GM12878 (cell line): ENCODE data around the gene LCN1. TPM values are rescaled to one million over a fixed set of nuclear protein-coding genes. Genes with fewer than 3 reads are reported as not detected.

ENCODE experiments used
- ATAC-seq: fragments of 200-7000 bp; cut with Tn5 transposase; 3 replicates; pipeline ENCODE4 v1.9.1; 2020; ENCODE audit warnings: mild to moderate bottlenecking, moderate library complexity
- BruUV-seq: library from RNA; stranded (reverse); fragments of 400-500 nt; replicated peaks from 2 replicates; lab custom pipeline; 2021; lab: Mats Ljungman, UMichigan
- CTCF ChIA-PET: fragments of 300-600 bp; sonication (Branson Sonifier 250); formaldehyde crosslinking; extraction: SDS; loops from one replicate; lab custom pipeline; 2021; ENCODE audit warnings: inconsistent platforms; lab: Yijun Ruan, JAX
- POLR2A ChIA-PET: fragments of 350-600 bp; formaldehyde crosslinking; extraction: SDS; loops from one replicate; lab custom pipeline; 2021; ENCODE audit warnings: inconsistent platforms; lab: Charles Lee
- RAD21 ChIA-PET: fragments of 300-600 bp; sonication (Branson Sonifier 250); formaldehyde crosslinking; loops from one replicate; lab custom pipeline; 2023; ENCODE audit warnings: antibody characterized with exemption; ENCODE audit not compliant: unreplicated experiment; lab: Charles Lee
- SMC1A ChIA-PET: fragments of 300-600 bp; sonication (Branson Sonifier 250); formaldehyde crosslinking; loops from one replicate; lab custom pipeline; 2023; ENCODE audit not compliant: unreplicated experiment, uncharacterized antibody; lab: Charles Lee
- DNase-seq: peaks from one replicate; pipeline ENCODE4 v3.0.0-alpha.2; 2011; ENCODE audit warnings: low read depth, low spot score
- FAIRE-seq: peaks from 3 replicates; lab custom pipeline; 2011; peaks lifted over from hg19 to GRCh38; lab: Jason Lieb, UNC
- H2AFZ ChIP-seq: 2 replicates; pipeline ENCODE4 v1.6.0; 2011; ENCODE audit warnings: low read depth, low read length, control low read depth; ENCODE audit not compliant: control insufficient read depth
- H3K27ac ChIP-seq: 2 replicates; pipeline ENCODE4 v1.5.1; 2011; ENCODE audit warnings: control low read depth; ENCODE audit not compliant: control insufficient read depth, insufficient read depth
- H3K27me3 ChIP-seq, 2 experiments: replicated peaks in 1 of 2; 2 replicates each; pipeline versions ENCODE4 v1.6.0 to v1.6.1; 2011; ENCODE audit warnings: low read length in 1 of 2; ENCODE audit not compliant: control insufficient read depth in 2 of 2, insufficient read depth in 2 of 2
- H3K36me3 ChIP-seq, 2 experiments: 2 replicates each; pipeline ENCODE4 v1.5.1; 2011; ENCODE audit warnings: low read length in 1 of 2; ENCODE audit not compliant: control insufficient read depth in 2 of 2, insufficient read depth in 2 of 2
- H3K4me1 ChIP-seq: 2 replicates; pipeline ENCODE4 v1.6.1; 2011; ENCODE audit warnings: mild to moderate bottlenecking, low read length, moderate library complexity, mixed read lengths; ENCODE audit not compliant: control insufficient read depth, insufficient read depth
- H3K4me2 ChIP-seq: 2 replicates; pipeline ENCODE4 v1.6.0; 2011; ENCODE audit warnings: control low read depth; ENCODE audit not compliant: control insufficient read depth, insufficient read depth
- H3K4me3 ChIP-seq: fragments of 200-600 bp; sonication (generic); 2 replicates; pipeline ENCODE4 v1.5.1; 2016
- H3K79me2 ChIP-seq: 2 replicates; pipeline ENCODE4 v1.6.0; 2011; ENCODE audit warnings: low read length; ENCODE audit not compliant: control insufficient read depth, insufficient read depth
- H3K9ac ChIP-seq: 2 replicates; pipeline ENCODE4 v1.8.0; 2011; ENCODE audit warnings: low read length, control low read depth, mixed read lengths; ENCODE audit not compliant: control insufficient read depth, insufficient read depth
- H3K9me3 ChIP-seq: replicated peaks from 3 replicates; pipeline ENCODE4 v1.5.1; 2011; ENCODE audit warnings: mild to moderate bottlenecking, low read length; ENCODE audit not compliant: control insufficient read depth, insufficient read depth
- H4K20me1 ChIP-seq: 2 replicates; pipeline ENCODE4 v1.6.0; 2011; ENCODE audit not compliant: control insufficient read depth, insufficient read depth
- BRCA1 ChIP-seq: IDR thresholded peaks from 2 replicates; pipeline ENCODE4 v1.6.1; 2011; ENCODE audit warnings: low read depth, low read length, improper control_type of control experiment
- CBX5 ChIP-seq: sonication (generic); IDR thresholded peaks from 2 replicates; pipeline ENCODE4 v1.6.1; 2016; ENCODE audit warnings: low read depth, moderate library complexity, mild to moderate bottlenecking, inconsistent platforms
- CHD2 ChIP-seq: IDR thresholded peaks from 2 replicates; pipeline ENCODE4 v1.6.1; 2011; ENCODE audit warnings: low read depth, low read length, improper control_type of control experiment, borderline replicate concordance
- CHD4 ChIP-seq: fragments of 200-600 bp; sonication (generic); IDR thresholded peaks from 2 replicates; pipeline ENCODE4 v1.6.1; 2016; ENCODE audit warnings: mild to moderate bottlenecking
- E2F4 ChIP-seq: IDR thresholded peaks from 2 replicates; pipeline ENCODE4 v1.6.1; 2012; ENCODE audit warnings: low read depth, low read length, improper control_type of control experiment
- IKZF1 ChIP-seq: fragments of 450-650 bp; conservative IDR thresholded peaks from 2 replicates; pipeline ENCODE4 v1.6.1; 2017; ENCODE audit warnings: antibody characterized with exemption, mild to moderate bottlenecking
- NFYA ChIP-seq: IDR thresholded peaks from 2 replicates; pipeline ENCODE4 v1.6.1; 2011; ENCODE audit warnings: low read depth, mild to moderate bottlenecking, low read length, improper control_type of control experiment, borderline replicate concordance
- POLR2AphosphoS5 ChIP-seq: IDR thresholded peaks from 2 replicates; pipeline ENCODE4 v1.6.1; 2011; ENCODE audit warnings: mild to moderate bottlenecking, low read length, inconsistent platforms
- TCF3 ChIP-seq: IDR thresholded peaks from 2 replicates; pipeline ENCODE4 v1.6.1; 2012; ENCODE audit warnings: low read depth, mild to moderate bottlenecking, low read length, borderline replicate concordance; ENCODE audit not compliant: insufficient read depth
- ZNF24 ChIP-seq: fragments of 450-650 bp; IDR thresholded peaks from 2 replicates; pipeline ENCODE4 v1.6.1; 2017; ENCODE audit warnings: antibody characterized with exemption, mild to moderate bottlenecking
- WGBS: methylation state at CpG from one replicate; pipeline ENCODE4 v1.1.6; 2016; ENCODE audit warnings: low lambda C conversion rate; ENCODE audit not compliant: insufficient replicate concordance, insufficient coverage; ENCODE audit errors: missing lambda C conversion rate; 5-methylcytosine and 5-hydroxymethylcytosine counted together
- in situ Hi-C: fragments of 300-500 bp; cut with MboI; formaldehyde crosslinking; loops from 9 replicates; pipeline ENCODE4 v1.14.3; 2018; ENCODE audit warnings: mixed read lengths
- intact Hi-C: fragments of 100-400 bp; cut with micrococcal nuclease; formaldehyde crosslinking; loops from one replicate; pipeline ENCODE4 v1.14.2; 2022; ENCODE audit not compliant: unreplicated experiment
- polyA plus RNA-seq, 11 experiments: library from polyadenylated mRNA; depleted of rRNA in 4 of 11; unstranded in 6 of 11; stranded (reverse) in 5 of 11; fragments of >200 nt; fragmentation: Nextera tagmentation in 4 of 11; fragmentation: Illumina TruSeq in 1 of 11; extraction: Ambion mirVana in 4 of 11; extraction: Trizol in 1 of 11; gene quantifications; 1 replicate in 1 of 11; 2 replicates in 10 of 11; pipeline versions ENCODE4 v1.2.1 to v1.2.3, GENCODE V29; 2011 to 2016; ENCODE audit warnings: inconsistent platforms in 2 of 11, missing spikeins in 2 of 11, low read depth in 1 of 11
- total RNA-seq, 4 experiments: library from RNA; depleted of rRNA in 3 of 4; stranded (reverse); fragments of >200 nt in 3 of 4; fragmentation: Illumina TruSeq in 1 of 4; extraction: Trizol in 1 of 4; gene quantifications; 2 replicates each; pipeline versions ENCODE4 v1.2.1 to v1.2.3, GENCODE V29; 2013 to 2021
- TF ChIP-seq, protein P1 (sequence below): fragments of 450-650 bp; IDR thresholded peaks from 2 replicates; pipeline ENCODE4 v1.6.1; 2016; ENCODE audit warnings: mild to moderate bottlenecking
- TF ChIP-seq, protein P2 (sequence below): fragments of 450-650 bp; IDR thresholded peaks from 2 replicates; pipeline ENCODE4 v1.6.1; 2018; ENCODE audit warnings: mild to moderate bottlenecking, low read depth, moderate library complexity; ENCODE audit not compliant: partially characterized antibody

The LCN1 gene
- total and polyA plus RNA-seq, 10 of the 15 experiments (the other 5 are each of a cell fraction or from before 2014, with no cell fraction given), result not detected

GRCh38 chr9:135487281-135488012 is 33.8 kb upstream of the LCN1 start:
- ChIA-PET RAD21 (no interaction called here), POLR2A (no interaction called here), SMC1A (no interaction called here), CTCF (no interaction called here)
- Histone ChIP-seq H3K27me3 (no peaks in the 10 kb centered on the region), H3K36me3 (no peaks in the 10 kb centered on the region; a peak in 1 of 4 replicates), H3K4me1 (no peaks in the 10 kb centered on the region), H2AFZ (no peak overlapping the region), H3K9me3 (no peaks in the 10 kb centered on the region), H3K4me3 (no peak overlapping the region), H4K20me1 (no peaks in the 10 kb centered on the region), H3K4me2 (no peak overlapping the region), H3K9ac (no peak overlapping the region), H3K79me2 (no peaks in the 10 kb centered on the region), H3K27ac (no peak overlapping the region)
- TF ChIP-seq CHD2 (no peak), IKZF1 (no peak), CBX5 (no peak), E2F4 (no peak), CHD4 (no peak)
- in situ Hi-C loops (no loop called here), intact Hi-C loops (no loop called here)
- DNase-seq (no peak), FAIRE-seq (no peak), ATAC-seq (no peak)
- no TSS peak for BruUV-seq
- 84% methylated on average over 31 of the region's 40 CpGs for WGBS

DNA sequence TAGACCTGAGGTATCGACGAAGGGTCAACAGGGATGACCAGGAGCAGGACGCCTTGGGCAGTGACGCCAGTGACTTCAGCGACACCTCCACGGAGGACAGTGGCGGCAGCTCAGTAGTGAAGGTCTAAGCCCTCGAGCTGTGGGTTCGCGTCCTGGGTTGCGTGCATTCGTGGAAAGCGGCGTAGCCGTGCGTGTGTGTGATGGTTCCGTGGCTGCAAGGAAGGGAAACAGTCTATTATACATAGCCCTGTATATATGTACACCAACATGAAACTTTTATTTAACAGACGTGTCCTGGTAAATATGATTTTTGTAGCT is 33.3 kb upstream of the LCN1 start:
- RAD21 ChIA-PET, result no interaction called here
- BruUV-seq, result no TSS peak
- TF ChIP-seq, protein P1, sequence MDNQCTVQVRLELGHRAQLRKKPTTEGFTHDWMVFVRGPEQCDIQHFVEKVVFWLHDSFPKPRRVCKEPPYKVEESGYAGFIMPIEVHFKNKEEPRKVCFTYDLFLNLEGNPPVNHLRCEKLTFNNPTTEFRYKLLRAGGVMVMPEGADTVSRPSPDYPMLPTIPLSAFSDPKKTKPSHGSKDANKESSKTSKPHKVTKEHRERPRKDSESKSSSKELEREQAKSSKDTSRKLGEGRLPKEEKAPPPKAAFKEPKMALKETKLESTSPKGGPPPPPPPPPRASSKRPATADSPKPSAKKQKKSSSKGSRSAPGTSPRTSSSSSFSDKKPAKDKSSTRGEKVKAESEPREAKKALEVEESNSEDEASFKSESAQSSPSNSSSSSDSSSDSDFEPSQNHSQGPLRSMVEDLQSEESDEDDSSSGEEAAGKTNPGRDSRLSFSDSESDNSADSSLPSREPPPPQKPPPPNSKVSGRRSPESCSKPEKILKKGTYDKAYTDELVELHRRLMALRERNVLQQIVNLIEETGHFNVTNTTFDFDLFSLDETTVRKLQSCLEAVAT, result no peak
- TF ChIP-seq, protein P2, sequence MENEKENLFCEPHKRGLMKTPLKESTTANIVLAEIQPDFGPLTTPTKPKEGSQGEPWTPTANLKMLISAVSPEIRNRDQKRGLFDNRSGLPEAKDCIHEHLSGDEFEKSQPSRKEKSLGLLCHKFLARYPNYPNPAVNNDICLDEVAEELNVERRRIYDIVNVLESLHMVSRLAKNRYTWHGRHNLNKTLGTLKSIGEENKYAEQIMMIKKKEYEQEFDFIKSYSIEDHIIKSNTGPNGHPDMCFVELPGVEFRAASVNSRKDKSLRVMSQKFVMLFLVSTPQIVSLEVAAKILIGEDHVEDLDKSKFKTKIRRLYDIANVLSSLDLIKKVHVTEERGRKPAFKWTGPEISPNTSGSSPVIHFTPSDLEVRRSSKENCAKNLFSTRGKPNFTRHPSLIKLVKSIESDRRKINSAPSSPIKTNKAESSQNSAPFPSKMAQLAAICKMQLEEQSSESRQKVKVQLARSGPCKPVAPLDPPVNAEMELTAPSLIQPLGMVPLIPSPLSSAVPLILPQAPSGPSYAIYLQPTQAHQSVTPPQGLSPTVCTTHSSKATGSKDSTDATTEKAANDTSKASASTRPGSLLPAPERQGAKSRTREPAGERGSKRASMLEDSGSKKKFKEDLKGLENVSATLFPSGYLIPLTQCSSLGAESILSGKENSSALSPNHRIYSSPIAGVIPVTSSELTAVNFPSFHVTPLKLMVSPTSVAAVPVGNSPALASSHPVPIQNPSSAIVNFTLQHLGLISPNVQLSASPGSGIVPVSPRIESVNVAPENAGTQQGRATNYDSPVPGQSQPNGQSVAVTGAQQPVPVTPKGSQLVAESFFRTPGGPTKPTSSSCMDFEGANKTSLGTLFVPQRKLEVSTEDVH, result no peak
- TF ChIP-seq NFYA (no peak), POLR2AphosphoS5 (no peak), ZNF24 (no peak), TCF3 (no peak), BRCA1 (no peak)

More for the DNA sequence above, 33.3 kb upstream of the LCN1 start:
- in situ Hi-C loops (no loop called here), intact Hi-C loops (no loop called here)
- Histone ChIP-seq H3K36me3 (no peaks in the 10 kb centered on the region; a peak in 1 of 4 replicates), H3K27me3 (no peaks in the 10 kb centered on the region), H3K79me2 (no peaks in the 10 kb centered on the region), H3K4me2 (no peak overlapping the region), H3K27ac (no peak overlapping the region), H2AFZ (no peak overlapping the region), H3K9ac (no peak overlapping the region), H3K4me3 (no peak overlapping the region), H3K4me1 (no peaks in the 10 kb centered on the region), H3K9me3 (no peaks in the 10 kb centered on the region), H4K20me1 (no peaks in the 10 kb centered on the region)
- 93% methylated on average over 18 of the region's 18 CpGs for WGBS
- ATAC-seq (no peak), DNase-seq (no peak), FAIRE-seq (no peak)
- ChIA-PET CTCF (no interaction called here), POLR2A (no interaction called here), SMC1A (no interaction called here)
